ENCODE measurements around the gene SH3D21. TPM values are rescaled to one million over a fixed set of nuclear protein-coding genes. Genes with fewer than 3 reads are reported as not detected.
A peak's percentile ranks its signal among the peaks of the same experiment; 100 is the strongest.

Gene SH3D21
- total RNA-seq, 1 donor from 2014 or later = 17.2 TPM

DNA sequence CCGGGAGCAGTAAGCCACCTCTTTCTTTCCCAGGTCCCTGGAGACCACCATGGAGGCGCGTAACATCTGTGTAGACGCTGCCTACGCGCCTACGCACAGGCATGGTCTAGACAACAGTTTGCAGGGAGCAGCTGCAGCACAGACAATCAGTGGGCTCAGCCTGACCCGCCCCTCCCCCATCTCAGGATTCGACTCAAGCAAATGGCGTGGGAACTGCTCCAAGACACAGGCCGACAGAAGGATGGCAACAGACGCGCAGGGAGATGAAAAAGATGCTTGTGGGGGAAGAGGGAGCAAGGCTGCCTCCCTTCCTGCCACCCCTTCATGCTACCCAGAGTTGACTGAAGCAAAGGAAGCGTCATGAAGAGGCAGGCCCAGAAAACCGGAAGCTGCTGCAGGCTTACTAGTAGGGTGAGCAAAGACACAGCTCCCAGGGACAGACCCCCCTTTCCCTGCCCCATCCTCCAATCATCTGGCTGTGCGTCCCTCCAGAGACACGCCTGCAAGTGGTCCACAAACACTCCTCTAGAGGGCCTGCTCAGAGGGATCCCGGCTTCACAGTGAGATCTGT, 60.0 kb downstream of the SH3D21 start:
- H3K27me3 ChIP-seq = no peaks in the 10 kb centered on the region
- DNase-seq (ENCODE audit: extremely low spot score in 2 of 2) = no peak
- peaks cover 0 to 12% of the 10 kb centered on the region in 2 donors for H3K36me3 ChIP-seq
- peaks cover 51% of the 10 kb centered on the region for H3K4me1 ChIP-seq
- TF ChIP-seq POLR2A (IDR thresholded peaks at IDR 0.05) (no peak), POLR2AphosphoS5 (IDR thresholded peaks at IDR 0.05; ENCODE audit: insufficient read depth in 1 of 2, low read depth in 1 of 2) (no peak)
- TF ChIP-seq, protein P1, sequence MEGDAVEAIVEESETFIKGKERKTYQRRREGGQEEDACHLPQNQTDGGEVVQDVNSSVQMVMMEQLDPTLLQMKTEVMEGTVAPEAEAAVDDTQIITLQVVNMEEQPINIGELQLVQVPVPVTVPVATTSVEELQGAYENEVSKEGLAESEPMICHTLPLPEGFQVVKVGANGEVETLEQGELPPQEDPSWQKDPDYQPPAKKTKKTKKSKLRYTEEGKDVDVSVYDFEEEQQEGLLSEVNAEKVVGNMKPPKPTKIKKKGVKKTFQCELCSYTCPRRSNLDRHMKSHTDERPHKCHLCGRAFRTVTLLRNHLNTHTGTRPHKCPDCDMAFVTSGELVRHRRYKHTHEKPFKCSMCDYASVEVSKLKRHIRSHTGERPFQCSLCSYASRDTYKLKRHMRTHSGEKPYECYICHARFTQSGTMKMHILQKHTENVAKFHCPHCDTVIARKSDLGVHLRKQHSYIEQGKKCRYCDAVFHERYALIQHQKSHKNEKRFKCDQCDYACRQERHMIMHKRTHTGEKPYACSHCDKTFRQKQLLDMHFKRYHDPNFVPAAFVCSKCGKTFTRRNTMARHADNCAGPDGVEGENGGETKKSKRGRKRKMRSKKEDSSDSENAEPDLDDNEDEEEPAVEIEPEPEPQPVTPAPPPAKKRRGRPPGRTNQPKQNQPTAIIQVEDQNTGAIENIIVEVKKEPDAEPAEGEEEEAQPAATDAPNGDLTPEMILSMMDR (IDR thresholded peaks at IDR 0.05) = no peak
- H3K4me3 ChIP-seq = peak overlapping the region in 1 of 2 donors; percentile 1
- H3K27ac ChIP-seq = peak overlapping the region; percentile 70
- intact Hi-C loops (cut with DNase I) = no loop called here
- no peaks in the 10 kb centered on the region for H3K9me3 ChIP-seq

DNA sequence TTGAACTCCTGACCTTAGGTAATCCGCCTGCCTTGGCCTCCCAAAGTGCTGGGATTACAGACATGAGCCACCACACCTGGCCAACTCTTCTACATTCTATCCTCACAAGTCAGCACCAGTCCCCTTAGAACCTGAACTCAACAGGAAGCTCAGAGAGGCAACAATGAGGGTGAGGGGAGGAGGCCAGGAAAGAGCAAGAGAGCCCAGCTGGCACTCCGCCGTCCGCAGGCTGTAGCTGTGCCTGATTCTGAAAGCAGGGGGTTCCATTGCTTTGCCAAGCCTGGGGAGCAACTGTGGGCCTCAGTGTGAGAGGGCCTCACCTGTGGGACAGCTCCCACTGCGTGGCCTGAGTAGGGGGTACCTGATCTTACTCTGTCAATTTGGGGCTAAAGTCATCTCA, 60.9 kb downstream of the SH3D21 start:
- Histone ChIP-seq H3K4me1 (peaks cover 60% of the 10 kb centered on the region), H3K27ac (peak overlapping the region; percentile 70), H3K27me3 (no peaks in the 10 kb centered on the region), H3K9me3 (no peaks in the 10 kb centered on the region), H3K4me3 (no peak overlapping the region), H3K36me3 (peaks cover 0 to 9% of the 10 kb centered on the region in 2 donors)
- TF ChIP-seq POLR2AphosphoS5 (IDR thresholded peaks at IDR 0.05; ENCODE audit: insufficient read depth in 1 of 2, low read depth in 1 of 2) (no peak), POLR2A (IDR thresholded peaks at IDR 0.05) (no peak)
- TF ChIP-seq, protein P1 (IDR thresholded peaks at IDR 0.05) = no peak
- intact Hi-C loops (cut with DNase I) = no loop called here
- no peak for DNase-seq (ENCODE audit: extremely low spot score in 2 of 2)

DNA sequence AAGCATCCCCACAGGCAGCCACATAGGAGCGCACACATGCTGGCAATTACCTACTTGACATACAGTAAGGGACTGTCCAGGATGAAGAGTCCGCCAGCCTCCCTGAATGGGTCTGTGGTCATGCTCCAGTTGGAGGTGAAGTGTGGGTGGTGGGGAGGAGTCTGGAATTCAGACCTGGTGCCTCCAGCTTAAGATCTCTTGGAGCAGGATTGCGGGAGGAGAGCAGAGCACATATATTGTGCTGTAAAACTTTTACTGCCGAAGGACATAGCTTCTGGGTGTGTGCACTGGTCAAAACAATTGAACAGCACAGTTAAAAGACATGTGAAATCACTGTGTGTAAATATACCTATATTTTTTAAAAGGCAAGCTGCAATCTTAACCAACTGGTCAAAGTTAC, 61.6 kb downstream of the SH3D21 start:
- intact Hi-C loops (cut with DNase I) = no loop called here

DNA sequence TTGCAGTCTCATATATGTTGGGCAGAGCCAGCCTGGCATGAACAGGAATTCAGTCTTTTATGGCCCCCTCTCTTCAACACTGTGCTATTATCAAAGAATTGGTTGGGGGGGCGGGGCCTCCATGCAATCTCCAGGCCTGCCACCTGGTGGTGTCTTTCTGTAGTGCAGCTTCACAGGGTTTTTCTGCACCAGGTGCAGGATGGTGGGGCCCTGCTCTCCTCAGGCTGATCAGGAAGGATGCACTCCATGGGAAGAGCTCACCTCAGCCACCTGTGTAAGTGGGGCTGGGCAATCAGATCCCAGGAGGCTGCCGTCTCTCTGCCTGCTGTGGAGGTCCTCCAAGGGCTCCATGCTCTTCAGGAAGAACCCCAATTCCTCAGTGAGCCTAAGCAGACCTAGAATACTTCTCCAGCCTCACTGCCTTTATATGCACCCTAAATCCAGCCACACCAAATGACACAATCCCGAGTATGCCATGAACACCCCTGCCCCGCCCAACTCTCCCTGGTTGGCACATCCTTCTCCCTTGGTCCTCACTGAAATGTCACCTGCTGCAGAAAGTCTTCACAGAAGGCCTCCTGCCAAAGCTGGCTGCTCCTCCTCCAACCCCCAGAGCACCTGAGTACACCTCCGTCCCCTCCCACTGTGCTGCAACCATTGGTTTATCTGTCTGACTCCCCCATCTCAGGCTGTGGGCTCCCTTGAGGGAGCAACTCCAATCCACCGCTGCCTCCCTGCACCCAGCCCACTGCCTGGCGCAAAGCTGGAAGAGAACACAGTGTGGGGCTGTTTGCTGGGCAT, 63.1 kb downstream of the SH3D21 start:
- peaks cover 80% of the 10 kb centered on the region for H3K4me1 ChIP-seq
- no peaks in the 10 kb centered on the region for H3K27me3 ChIP-seq
- no peaks in the 10 kb centered on the region for H3K9me3 ChIP-seq
- TF ChIP-seq, protein P1 (IDR thresholded peaks at IDR 0.05) = peak; percentile 91 to 94 (median 92)
- TF ChIP-seq POLR2A (IDR thresholded peaks at IDR 0.05) (no peak), POLR2AphosphoS5 (IDR thresholded peaks at IDR 0.05; ENCODE audit: insufficient read depth in 1 of 2, low read depth in 1 of 2) (peak in 1 of 2 donors; percentile 60)
- H3K4me3 ChIP-seq = no peak overlapping the region
- H3K27ac ChIP-seq = peak overlapping the region; percentile 17
- no peaks in the 10 kb centered on the region for H3K36me3 ChIP-seq
- intact Hi-C loops (cut with DNase I) = no loop called here
- DNase-seq (ENCODE audit: extremely low spot score in 2 of 2) = no peak

More for the DNA sequence above, 61.6 kb downstream of the SH3D21 start:
- no peaks in the 10 kb centered on the region for H3K9me3 ChIP-seq
- peaks cover 65% of the 10 kb centered on the region for H3K4me1 ChIP-seq
- TF ChIP-seq, protein P1 (IDR thresholded peaks at IDR 0.05) = no peak
- TF ChIP-seq POLR2AphosphoS5 (IDR thresholded peaks at IDR 0.05; ENCODE audit: insufficient read depth in 1 of 2, low read depth in 1 of 2) = no peak
- TF ChIP-seq POLR2A (IDR thresholded peaks at IDR 0.05) = no peak
- peaks cover 0 to 1% of the 10 kb centered on the region in 2 donors for H3K36me3 ChIP-seq
- H3K27me3 ChIP-seq = no peaks in the 10 kb centered on the region
- DNase-seq (ENCODE audit: extremely low spot score in 2 of 2) = no peak
- H3K27ac ChIP-seq = no peak overlapping the region
- H3K4me3 ChIP-seq = no peak overlapping the region

Other genes with a start within 250 kb of the SH3D21 start
- not detected for gene TEKT2, start 222.3 kb upstream of the SH3D21 start, total RNA-seq
- gene ADPRS, start 217.5 kb upstream of the SH3D21 start, total RNA-seq = 32.2 TPM
- 6.4 TPM for gene COL8A2, start 181.1 kb upstream of the SH3D21 start, total RNA-seq
- 52.1 TPM for gene TRAPPC3, start 156.9 kb upstream of the SH3D21 start, total RNA-seq
- 93.8 TPM for gene MAP7D1, start 150.2 kb upstream of the SH3D21 start, total RNA-seq
- 57.7 TPM for gene THRAP3, start 81.9 kb upstream of the SH3D21 start, total RNA-seq
- 101 TPM for gene EVA1B, start 17.3 kb downstream of the SH3D21 start, total RNA-seq
- 35.4 TPM for gene STK40, start 79.6 kb downstream of the SH3D21 start, total RNA-seq
- gene LSM10, start 91.5 kb downstream of the SH3D21 start, total RNA-seq = 45.2 TPM
- gene OSCP1, start 144.1 kb downstream of the SH3D21 start, total RNA-seq = 5.2 TPM
- 54.0 TPM for gene MRPS15, start 158.0 kb downstream of the SH3D21 start, total RNA-seq
- 8.8 TPM for gene CSF3R, start 176.5 kb downstream of the SH3D21 start, total RNA-seq